Activated T-helper 17 cell treated with anti-CD3 and anti-CD28 coated beads, Interleukin-2, amount 50 U/mL, for 72 hours (primary cell): ENCODE results near the gene NOTCH1. TPM values are rescaled to one million over a fixed set of nuclear protein-coding genes. Genes with fewer than 3 reads are reported as not detected.

Experiments used
- ATAC-seq: fragments of 150-1000 bp; cut with Tn5 transposase; replicated peaks from 2 replicates; pipeline ENCODE4 v1.10.0; 2021; ENCODE audit warnings: mild to moderate bottlenecking, moderate library complexity
- H3K27ac Mint-ChIP-seq: one replicate; pipeline ENCODE4 v1.8.0; 2022; ENCODE audit warnings: mixed read lengths
- H3K27me3 Mint-ChIP-seq: one replicate; pipeline ENCODE4 v1.8.0; 2022; ENCODE audit warnings: mixed read lengths
- H3K36me3 Mint-ChIP-seq: one replicate; pipeline ENCODE4 v1.8.0; 2022; ENCODE audit warnings: low read depth, mild to moderate bottlenecking, mixed read lengths
- H3K4me1 Mint-ChIP-seq: one replicate; pipeline ENCODE4 v1.8.0; 2022; ENCODE audit warnings: mixed read lengths
- H3K4me3 Mint-ChIP-seq: one replicate; pipeline ENCODE4 v1.8.0; 2022; ENCODE audit warnings: mild to moderate bottlenecking, mixed read lengths
- H3K9me3 Mint-ChIP-seq: one replicate; pipeline ENCODE4 v1.8.0; 2022; ENCODE audit warnings: mixed read lengths
- total RNA-seq, 2 donors: library from RNA; stranded (reverse); gene quantifications; one replicate each; pipeline ENCODE4 v1.2.3, GENCODE V29; 2022

NOTCH1 gene
- total RNA-seq, 2 donors from 2014 or later, result 63.8 to 65.9 TPM

DNA sequence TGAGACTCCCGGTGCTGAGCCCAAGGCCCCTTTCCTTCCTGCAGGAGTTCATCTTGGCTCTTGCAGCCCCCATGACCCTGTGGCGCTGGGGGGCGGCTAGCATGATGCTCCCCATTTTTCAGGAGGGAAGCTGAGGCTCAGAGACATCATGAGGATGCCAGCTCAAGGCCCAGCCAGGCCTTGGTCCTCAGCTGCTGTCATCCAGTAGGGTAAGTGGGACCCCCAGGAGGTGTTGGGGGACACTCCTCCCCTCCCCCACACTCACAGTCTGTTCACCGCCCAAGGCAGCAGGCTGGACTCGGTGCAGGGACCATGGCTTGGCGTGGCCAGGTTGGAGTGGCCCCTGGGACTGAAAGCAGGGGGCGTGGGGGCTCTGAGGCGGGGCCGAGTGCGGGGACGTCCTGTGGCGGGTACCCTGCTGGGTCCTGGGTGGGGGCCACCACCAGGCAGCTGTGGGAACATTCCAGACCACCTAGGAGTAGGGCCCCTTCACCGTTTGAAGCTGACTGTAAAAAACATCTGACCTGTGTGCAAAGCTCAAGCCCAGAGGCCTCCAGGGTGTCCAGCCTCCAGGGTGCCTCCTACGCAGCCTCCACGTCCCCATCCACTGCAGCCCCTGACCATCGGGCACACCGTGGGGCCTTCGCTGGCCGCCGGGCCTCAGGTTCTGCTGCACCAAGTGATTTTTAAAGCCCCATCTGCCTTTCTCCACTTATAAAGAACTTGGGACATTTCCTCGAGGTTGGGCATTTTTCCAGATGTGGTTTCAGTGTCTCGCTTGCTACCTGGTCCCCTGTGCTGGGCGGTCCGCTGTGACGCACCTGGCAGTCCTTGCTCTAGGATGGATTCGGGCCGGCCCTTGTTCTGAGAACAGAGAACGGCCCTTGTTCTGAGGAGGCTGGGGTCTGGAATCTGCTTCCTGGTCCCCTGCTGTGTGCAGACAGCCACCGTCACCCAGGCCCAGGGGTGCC lies 3.4 kb upstream of the NOTCH1 start:
- ATAC-seq, result no peak
- H3K27ac Mint-ChIP-seq, result no peak overlapping the region
- H3K4me3 Mint-ChIP-seq, result no peak overlapping the region
- no peaks in the 10 kb centered on the region for H3K27me3 Mint-ChIP-seq
- H3K9me3 Mint-ChIP-seq, result no peaks in the 10 kb centered on the region
- peaks cover 6% of the 10 kb centered on the region for H3K36me3 Mint-ChIP-seq
- H3K4me1 Mint-ChIP-seq, result peaks cover 6% of the 10 kb centered on the region

DNA sequence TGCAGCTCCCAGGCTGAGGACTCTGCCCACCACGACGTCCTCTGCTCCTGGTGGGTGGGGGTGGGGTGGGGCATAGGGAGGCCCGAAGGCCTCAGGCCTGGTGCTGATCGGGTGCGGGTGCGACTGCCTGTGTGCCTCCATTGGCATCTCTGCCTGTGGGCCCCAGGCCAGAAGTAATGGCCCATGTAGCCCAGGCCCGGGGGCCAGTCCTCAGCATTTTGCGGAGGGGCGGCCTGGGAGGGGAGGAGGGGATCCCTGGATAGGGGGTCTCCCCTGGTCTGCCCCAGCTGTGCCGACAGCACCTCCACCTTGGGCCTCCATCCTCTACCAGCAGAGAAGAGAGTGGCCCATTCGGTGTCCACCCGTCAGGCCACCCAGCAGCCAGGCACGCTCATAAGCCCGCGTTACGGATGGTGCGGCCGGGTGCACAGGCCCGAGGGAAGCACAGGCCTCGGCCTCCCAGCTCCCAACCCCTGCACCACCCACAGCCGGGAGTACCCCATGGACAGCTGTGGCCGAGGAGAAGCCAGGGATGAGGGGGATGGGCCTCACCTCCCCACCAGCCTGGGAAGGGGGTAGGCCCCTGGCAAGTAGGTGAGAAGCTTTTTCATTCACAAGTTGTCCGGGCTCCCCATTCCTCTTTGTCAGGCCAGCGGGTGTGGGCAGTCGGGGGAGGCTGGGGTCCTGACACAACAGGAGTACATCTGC lies 1.8 kb upstream of the NOTCH1 start:
- Mint-ChIP-seq H3K27ac (no peak overlapping the region), H3K36me3 (peaks cover 21% of the 10 kb centered on the region), H3K4me3 (peak overlapping the region; percentile 78), H3K4me1 (peaks cover 6% of the 10 kb centered on the region), H3K27me3 (no peaks in the 10 kb centered on the region), H3K9me3 (no peaks in the 10 kb centered on the region)
- ATAC-seq, result no peak

DNA sequence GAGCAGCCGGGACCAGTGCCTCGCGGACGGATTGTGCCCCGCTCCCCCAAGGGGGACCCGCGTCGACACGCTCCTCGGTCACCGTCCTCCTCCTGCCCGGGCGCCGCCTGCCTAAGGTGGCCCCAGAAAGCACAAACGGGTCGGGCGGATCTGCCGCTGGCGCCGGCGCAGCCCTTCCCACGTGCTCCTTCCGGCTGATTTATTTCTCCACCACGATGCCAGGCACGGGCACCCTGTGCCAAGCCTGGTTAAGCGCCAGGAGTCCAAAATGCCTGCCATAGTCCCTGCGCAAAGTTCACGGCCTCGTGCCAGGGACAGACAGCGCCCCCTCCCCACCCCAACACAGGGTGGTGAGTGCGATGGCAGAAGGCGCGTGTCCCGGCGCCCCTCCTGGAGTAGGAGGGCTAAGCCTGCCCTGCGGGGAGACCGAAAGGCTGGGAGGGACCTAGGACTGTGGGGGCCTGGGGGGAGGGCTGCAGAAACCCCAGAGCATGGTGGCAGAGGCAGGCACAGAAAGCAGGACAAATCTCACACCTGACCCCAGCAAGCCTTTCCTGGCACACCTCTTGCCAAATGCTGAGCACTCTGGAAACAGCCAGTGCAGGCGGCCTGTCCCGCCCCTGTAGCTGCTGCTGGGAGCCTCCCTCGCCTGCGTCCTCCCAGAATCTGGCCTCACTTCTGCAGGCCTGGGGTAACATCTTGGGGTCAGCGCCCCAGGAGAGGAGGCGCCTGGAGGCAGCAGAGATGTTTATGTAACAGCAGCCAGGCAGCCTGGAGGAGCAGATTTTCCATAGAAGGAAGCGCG lies 1.1 kb upstream of the NOTCH1 start:
- no peaks in the 10 kb centered on the region for H3K9me3 Mint-ChIP-seq
- H3K4me3 Mint-ChIP-seq, result peak overlapping the region; percentile 78
- H3K27ac Mint-ChIP-seq, result peak overlapping the region; percentile 78
- H3K4me1 Mint-ChIP-seq, result peaks cover 6% of the 10 kb centered on the region
- ATAC-seq, result peak; percentile 19
- peaks cover 29% of the 10 kb centered on the region for H3K36me3 Mint-ChIP-seq
- no peaks in the 10 kb centered on the region for H3K27me3 Mint-ChIP-seq

DNA sequence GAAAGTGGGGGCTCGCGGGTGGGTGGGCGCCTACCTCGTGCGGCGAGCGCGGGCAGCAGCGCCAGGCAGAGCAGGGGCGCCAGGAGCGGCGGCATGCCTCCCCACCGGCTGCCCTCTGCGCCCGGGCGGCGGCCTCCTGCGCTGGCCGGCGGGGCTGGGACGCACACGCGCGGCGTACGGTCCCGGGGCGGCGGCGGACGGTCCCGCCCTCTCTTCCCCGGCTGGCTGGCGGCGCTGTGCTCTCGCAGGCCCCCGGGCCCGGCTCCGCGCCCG lies 220 bp downstream of the NOTCH1 start:
- Mint-ChIP-seq H3K9me3 (no peaks in the 10 kb centered on the region), H3K27me3 (no peaks in the 10 kb centered on the region), H3K27ac (no peak overlapping the region), H3K4me1 (peaks cover 7% of the 10 kb centered on the region), H3K4me3 (no peak overlapping the region), H3K36me3 (peaks cover 38% of the 10 kb centered on the region)
- peak; percentile 47 for ATAC-seq

DNA sequence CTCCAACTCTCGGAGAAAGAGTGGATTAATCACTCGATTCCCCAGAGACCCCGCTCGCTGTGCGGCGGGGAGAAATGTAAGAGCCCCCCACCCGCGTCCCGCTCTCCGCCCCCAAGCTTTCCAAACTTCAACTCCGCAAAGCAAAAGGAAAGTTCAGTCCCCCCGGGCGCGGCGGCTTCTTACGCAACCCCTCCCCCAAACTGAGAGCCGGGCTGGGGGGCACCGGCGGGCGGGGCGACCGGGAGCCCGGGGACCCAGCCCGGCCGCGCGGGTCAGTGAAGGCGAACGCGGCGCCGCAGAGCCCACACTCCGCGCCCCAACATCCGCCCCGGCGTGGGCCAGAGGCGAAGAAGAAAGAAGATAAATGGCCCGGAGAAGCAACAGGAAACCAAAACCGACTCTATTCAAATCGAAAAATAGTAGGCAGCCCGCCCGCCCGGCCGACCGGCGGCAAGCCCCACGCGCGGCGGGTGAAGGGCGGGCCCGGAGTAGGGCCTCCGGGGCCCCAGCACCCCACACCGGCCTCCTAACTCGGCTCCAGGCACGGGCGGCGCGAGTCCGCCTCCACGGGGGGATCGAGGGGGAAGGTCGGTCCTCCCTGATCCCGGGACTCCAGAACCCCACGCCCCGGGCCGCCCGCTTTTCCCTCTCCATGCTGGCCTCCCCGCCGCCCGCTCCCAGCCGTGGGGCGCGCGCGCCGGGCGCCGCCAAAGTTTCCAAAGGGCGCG lies 720 bp downstream of the NOTCH1 start:
- Mint-ChIP-seq H3K4me1 (peaks cover 12% of the 10 kb centered on the region), H3K27ac (peak overlapping the region; percentile 46), H3K36me3 (peaks cover 43% of the 10 kb centered on the region), H3K27me3 (no peaks in the 10 kb centered on the region), H3K4me3 (peak overlapping the region; percentile 83), H3K9me3 (no peaks in the 10 kb centered on the region)
- peak; percentile 47 for ATAC-seq

DNA sequence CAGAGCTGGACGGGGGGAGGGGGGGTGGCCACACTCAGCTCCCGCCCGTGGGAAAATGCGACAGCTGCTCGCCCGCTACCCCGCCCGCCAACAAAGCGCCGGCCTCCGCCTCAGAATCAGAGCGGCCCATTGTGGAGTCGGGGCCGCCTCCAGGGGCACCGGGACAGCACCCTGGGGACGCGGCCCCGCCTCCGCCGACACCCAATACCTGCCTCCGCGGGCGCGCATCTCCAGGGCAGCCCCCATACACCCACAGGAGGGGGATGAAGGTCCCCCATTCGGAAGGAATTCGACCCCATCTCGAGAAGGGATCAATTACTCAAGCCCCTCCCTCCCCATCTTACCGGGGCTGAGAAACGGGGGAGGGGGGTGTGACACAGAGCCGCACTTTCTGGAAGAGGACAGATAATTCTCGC lies 1.3 kb downstream of the NOTCH1 start:
- peaks cover 16% of the 10 kb centered on the region for H3K4me1 Mint-ChIP-seq
- H3K9me3 Mint-ChIP-seq, result no peaks in the 10 kb centered on the region
- peak overlapping the region; percentile 83 for H3K4me3 Mint-ChIP-seq
- peak overlapping the region; percentile 46 for H3K27ac Mint-ChIP-seq
- H3K36me3 Mint-ChIP-seq, result peaks cover 48% of the 10 kb centered on the region
- no peaks in the 10 kb centered on the region for H3K27me3 Mint-ChIP-seq
- peak; percentile 19 for ATAC-seq

DNA sequence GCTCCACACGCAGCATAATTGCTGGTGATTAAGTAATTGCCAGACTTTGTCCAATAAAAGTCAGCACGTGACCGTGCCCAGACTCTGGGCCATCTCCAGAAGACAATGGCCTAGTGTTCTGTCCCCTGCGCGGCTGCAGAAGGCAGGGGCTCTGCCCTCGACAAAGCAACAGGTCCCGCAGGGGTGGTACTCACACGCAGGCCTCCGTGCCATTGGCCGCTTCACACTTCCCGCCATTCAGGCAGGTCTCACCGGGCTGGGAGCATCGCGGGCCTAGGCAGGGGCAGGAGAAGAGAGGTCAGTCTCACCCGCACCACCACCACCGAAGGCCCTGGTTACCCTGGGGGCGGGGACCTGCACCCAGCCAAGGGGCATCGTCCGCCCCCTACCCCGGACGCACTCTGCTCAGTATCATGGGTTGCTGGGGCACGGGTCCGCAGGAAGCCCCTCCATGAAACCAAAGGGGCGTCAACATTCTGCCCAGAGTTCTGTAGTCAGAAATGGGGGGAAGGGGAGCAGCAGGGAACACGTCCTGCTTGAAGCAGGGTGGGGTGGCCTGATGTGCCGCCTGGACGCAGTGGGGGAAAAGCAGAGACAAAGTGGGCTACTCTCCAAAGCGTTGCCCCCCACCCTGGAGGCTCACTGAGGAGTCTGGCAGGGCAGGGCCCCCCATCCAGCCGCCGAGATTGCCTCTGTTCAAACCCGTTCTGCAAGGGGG lies 1.9 kb downstream of the NOTCH1 start:
- peak overlapping the region; percentile 83 for H3K4me3 Mint-ChIP-seq
- ATAC-seq, result no peak
- no peaks in the 10 kb centered on the region for H3K27me3 Mint-ChIP-seq
- peaks cover 22% of the 10 kb centered on the region for H3K4me1 Mint-ChIP-seq
- H3K9me3 Mint-ChIP-seq, result no peaks in the 10 kb centered on the region
- H3K36me3 Mint-ChIP-seq, result peaks cover 54% of the 10 kb centered on the region
- H3K27ac Mint-ChIP-seq, result peak overlapping the region; percentile 46

DNA sequence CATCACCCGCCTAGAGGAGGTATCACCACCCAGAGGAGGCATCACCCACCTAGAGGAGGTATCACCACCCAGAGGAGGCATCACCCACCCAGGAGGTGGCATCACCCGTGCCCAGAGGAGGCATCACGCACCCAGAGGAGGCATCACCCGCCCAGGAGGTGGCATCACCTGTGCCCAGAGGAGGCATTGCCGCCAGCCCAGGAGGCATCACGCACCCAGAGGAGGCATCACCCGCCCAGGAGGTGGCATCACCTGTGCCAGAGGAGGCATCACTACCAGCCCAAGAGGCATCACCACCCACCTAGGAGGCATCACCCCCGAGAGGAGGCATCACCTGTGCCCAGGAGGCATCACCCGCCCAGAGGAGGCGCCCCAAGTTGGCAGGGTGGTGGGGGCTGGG lies 2.6 kb downstream of the NOTCH1 start:
- Mint-ChIP-seq H3K4me3 (peak overlapping the region; percentile 83), H3K9me3 (no peaks in the 10 kb centered on the region), H3K27me3 (no peaks in the 10 kb centered on the region), H3K27ac (no peak overlapping the region), H3K4me1 (peaks cover 28% of the 10 kb centered on the region), H3K36me3 (peaks cover 61% of the 10 kb centered on the region)
- ATAC-seq, result no peak

DNA sequence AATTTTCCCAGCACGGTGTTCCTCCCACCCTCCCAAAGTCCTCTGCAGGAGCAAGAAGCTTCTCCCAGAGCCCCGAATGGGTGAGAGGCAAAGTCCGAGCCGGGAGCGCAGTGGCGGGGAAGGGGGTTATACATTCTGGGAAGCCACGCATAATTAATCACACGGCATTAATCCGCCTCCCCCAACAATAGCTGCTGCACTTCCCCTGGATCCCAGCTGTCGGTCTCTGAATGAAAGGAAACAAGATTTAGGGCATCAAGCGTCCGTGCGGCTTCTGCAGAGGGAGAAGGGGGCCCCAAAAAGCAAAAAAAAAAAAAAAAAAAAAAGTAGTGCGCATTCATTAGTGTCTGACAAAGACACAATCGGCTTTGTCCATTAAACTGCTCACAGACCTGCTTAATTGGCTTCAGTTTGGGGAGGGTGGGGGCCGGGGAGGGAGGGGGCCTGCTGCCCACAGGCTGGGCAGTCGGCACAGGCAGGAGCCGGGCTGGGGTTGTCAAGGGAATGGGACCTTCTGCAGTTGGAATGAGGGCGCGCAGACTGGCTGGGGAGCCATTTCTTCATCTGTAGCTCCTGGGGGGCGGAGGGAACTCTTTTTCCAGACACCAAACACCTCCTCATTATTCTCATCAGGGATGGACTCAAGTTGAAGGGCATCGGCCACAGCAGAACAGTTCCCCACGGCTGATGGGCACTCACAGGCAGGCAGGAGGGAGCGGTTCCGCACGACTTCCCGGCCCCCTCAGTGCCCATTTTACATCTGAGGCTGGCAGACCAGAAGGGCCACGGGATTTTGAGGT lies 3.4 kb downstream of the NOTCH1 start:
- H3K9me3 Mint-ChIP-seq, result no peaks in the 10 kb centered on the region
- no peak for ATAC-seq
- no peaks in the 10 kb centered on the region for H3K27me3 Mint-ChIP-seq
- no peak overlapping the region for H3K27ac Mint-ChIP-seq
- H3K4me1 Mint-ChIP-seq, result peaks cover 28% of the 10 kb centered on the region
- H3K36me3 Mint-ChIP-seq, result peaks cover 61% of the 10 kb centered on the region
- peak overlapping the region; percentile 83 for H3K4me3 Mint-ChIP-seq

DNA sequence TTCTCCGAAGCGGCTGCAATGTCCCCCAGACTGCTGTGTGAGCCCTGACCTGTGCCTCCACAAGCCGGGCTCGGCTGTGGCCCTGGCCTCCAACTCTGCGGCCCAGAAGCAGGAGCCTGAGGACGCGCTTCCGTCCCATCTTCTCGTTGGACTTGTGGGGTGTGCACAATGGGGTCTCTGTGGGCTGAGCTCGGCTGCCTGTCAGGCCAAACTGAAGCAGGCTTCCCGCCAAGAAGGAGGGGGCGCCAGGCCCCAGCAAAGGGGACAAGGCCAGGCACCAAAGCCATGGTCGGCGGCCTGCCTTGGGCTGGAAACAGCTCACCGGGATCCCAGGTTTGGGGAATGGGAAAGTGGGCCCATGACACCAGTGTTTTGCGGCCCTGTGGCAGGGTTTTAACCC lies 4.1 kb downstream of the NOTCH1 start:
- H3K4me3 Mint-ChIP-seq, result peak overlapping the region; percentile 94
- no peaks in the 10 kb centered on the region for H3K27me3 Mint-ChIP-seq
- ATAC-seq, result no peak
- no peak overlapping the region for H3K27ac Mint-ChIP-seq
- H3K36me3 Mint-ChIP-seq, result peaks cover 67% of the 10 kb centered on the region
- peaks cover 28% of the 10 kb centered on the region for H3K4me1 Mint-ChIP-seq
- no peaks in the 10 kb centered on the region for H3K9me3 Mint-ChIP-seq

DNA sequence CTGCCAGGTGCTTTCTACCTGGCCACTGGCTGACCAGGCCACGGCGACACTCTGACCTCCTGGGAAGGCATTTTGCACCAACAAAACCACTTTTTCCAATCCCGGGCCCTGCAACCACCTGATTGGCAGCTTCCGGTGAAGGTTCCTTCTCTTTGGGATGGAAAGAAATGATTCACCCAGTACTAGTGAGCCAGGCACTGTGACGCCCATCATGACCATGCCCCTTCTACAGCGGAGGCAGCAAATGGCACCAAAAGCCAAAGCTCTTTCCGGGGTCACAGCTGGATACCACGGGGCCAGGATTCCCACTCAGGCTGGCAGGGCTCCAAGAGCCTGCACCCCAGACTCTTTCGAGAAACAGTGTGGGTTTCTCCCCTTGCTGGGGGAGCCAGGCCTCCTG lies 4.7 kb downstream of the NOTCH1 start:
- H3K27ac Mint-ChIP-seq, result peak overlapping the region; percentile 98
- H3K4me1 Mint-ChIP-seq, result peaks cover 28% of the 10 kb centered on the region
- peaks cover 67% of the 10 kb centered on the region for H3K36me3 Mint-ChIP-seq
- ATAC-seq, result no peak
- no peaks in the 10 kb centered on the region for H3K9me3 Mint-ChIP-seq
- H3K4me3 Mint-ChIP-seq, result peak overlapping the region; percentile 94
- H3K27me3 Mint-ChIP-seq, result no peaks in the 10 kb centered on the region

DNA sequence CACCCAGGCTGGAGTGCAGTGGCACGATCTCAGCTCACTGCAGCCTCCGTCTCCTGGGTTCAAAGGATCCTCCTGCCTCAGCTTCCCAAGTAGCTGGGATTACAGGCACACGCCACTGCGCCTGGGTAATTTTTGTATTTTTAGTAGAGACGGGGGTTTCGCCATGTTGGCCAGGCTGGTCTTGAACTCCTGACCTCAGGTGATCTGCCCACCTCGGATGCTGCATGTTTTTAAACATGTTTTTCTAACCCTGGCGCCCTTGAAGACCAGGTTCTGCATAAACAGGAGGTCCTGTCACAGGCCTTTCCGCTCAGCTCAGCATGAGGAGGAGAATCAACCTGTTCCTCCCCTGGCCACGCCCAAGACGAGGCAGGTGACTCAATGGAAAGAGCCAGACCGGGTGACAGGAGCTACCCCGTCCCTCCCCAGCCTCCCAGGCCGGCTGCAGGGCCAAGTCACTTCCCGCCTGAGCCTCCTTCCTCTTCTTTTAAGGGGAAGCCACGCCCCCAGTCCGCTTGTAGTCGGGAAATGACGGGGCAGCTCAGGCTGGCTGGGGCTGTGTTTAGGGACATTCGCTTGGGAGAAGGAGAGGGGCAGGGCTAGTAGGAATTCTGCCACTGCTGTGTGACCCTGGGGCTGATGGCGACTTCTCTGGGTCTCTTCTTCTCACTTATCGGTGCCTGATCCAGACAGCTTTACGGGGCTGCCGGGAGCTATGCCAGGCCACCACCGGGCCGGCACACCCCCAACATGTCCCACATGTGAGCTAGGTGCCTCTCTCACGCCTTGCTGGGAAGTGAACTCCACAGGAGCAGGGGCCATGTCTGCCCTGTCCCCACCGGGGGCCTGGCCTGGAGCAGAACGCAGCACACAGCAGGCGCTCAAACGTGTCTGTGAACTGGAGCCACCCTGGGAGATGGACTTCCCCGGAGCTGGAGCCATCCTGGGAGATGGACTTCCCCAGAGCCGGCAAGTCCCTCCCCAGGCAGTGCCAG lies 6.1 kb downstream of the NOTCH1 start:
- H3K4me1 Mint-ChIP-seq, result peaks cover 28% of the 10 kb centered on the region
- peak overlapping the region; percentile 94 for H3K4me3 Mint-ChIP-seq
- no peaks in the 10 kb centered on the region for H3K27me3 Mint-ChIP-seq
- H3K9me3 Mint-ChIP-seq, result no peaks in the 10 kb centered on the region
- peaks cover 65% of the 10 kb centered on the region for H3K36me3 Mint-ChIP-seq
- ATAC-seq, result peak; percentile 88
- peak overlapping the region; percentile 98 for H3K27ac Mint-ChIP-seq
